Panc1 (cell line): Measurements from ENCODE around the gene CHAC2. TPM values are rescaled to one million over a fixed set of nuclear protein-coding genes. Genes with fewer than 3 reads are reported as not detected.

ENCODE experiments used
- ATAC-seq: fragments of 200-7000 bp; cut with Tn5 transposase; 2 replicates; pipeline ENCODE4 v1.9.1; 2020; ENCODE audit warnings: mild to moderate bottlenecking, moderate library complexity
- BruUV-seq: library from RNA; stranded (reverse); fragments of 400-500 nt; replicated peaks from 2 replicates; lab custom pipeline; 2021; lab: Mats Ljungman, UMichigan
- CTCF ChIA-PET: fragments of 300-600 bp; sonication (Branson Sonifier 250); formaldehyde crosslinking; loops from one replicate; lab custom pipeline; 2022; ENCODE audit warnings: antibody characterized with exemption; lab: Charles Lee
- POLR2A ChIA-PET: fragments of 300-600 bp; sonication (Branson Sonifier 250); formaldehyde crosslinking; loops from one replicate; lab custom pipeline; 2022; ENCODE audit warnings: antibody characterized with exemption; lab: Charles Lee
- DNase-seq: peaks from one replicate; pipeline ENCODE4 v3.0.0-alpha.2; 2010; ENCODE audit warnings: low read depth, low spot score
- H3K27ac ChIP-seq: 2 replicates; pipeline ENCODE4 v1.5.1; 2011; ENCODE audit warnings: mild to moderate bottlenecking, low read length, inconsistent platforms
- H3K27me3 ChIP-seq: fragments of 200-500 bp; sonication (Bioruptor generic); 2 replicates; pipeline ENCODE4 v1.6.0; 2014; ENCODE audit warnings: low read length, inconsistent platforms; ENCODE audit not compliant: control insufficient read depth, insufficient read depth
- H3K36me3 ChIP-seq: fragments of 200-500 bp; sonication (Bioruptor generic); 2 replicates; pipeline ENCODE4 v1.5.1; 2014; ENCODE audit warnings: inconsistent platforms, mild to moderate bottlenecking, low read length, moderate library complexity; ENCODE audit not compliant: control insufficient read depth, insufficient read depth
- H3K4me1 ChIP-seq: 2 replicates; pipeline ENCODE4 v1.5.1; 2011; ENCODE audit warnings: inconsistent platforms, mild to moderate bottlenecking, low read length, moderate library complexity; ENCODE audit not compliant: control insufficient read depth, insufficient read depth
- H3K4me3 ChIP-seq, 2 experiments: 2 replicates each; pipeline ENCODE4 v1.5.1; 2011 to 2012; ENCODE audit warnings: low read depth in 2 of 2, low read length in 2 of 2, mild to moderate bottlenecking in 2 of 2, inconsistent platforms in 1 of 2, moderate library complexity in 1 of 2
- H3K9me3 ChIP-seq: fragments of 200-500 bp; sonication (Bioruptor generic); 2 replicates; pipeline ENCODE4 v1.5.1; 2014; ENCODE audit warnings: low read depth, mild to moderate bottlenecking, inconsistent platforms, low read length, moderate library complexity; ENCODE audit not compliant: control insufficient read depth, insufficient read depth
- CTCF ChIP-seq: fragments of 450-650 bp; IDR thresholded peaks from 2 replicates; pipeline ENCODE4 v1.5.1; 2017; ENCODE audit warnings: mild to moderate bottlenecking
- POLR2AphosphoS5 ChIP-seq: IDR thresholded peaks from 2 replicates; pipeline ENCODE4 v1.6.1; 2012; ENCODE audit warnings: mild to moderate bottlenecking, low read depth, low read length, moderate library complexity
- REST ChIP-seq, 2 experiments: IDR thresholded peaks; 2 replicates each; pipeline ENCODE4 v1.6.1; 2011 to 2012; ENCODE audit warnings: low read depth in 2 of 2, control low read depth in 1 of 2, low read length in 1 of 2, mild to moderate bottlenecking in 1 of 2, moderate library complexity in 1 of 2; ENCODE audit not compliant: insufficient read depth in 1 of 2
- SIN3A ChIP-seq: IDR thresholded peaks from 2 replicates; pipeline ENCODE4 v1.6.1; 2012; ENCODE audit warnings: low read depth, mild to moderate bottlenecking, low read length, moderate library complexity, borderline replicate concordance; ENCODE audit not compliant: insufficient read depth
- TCF7L2 ChIP-seq: IDR thresholded peaks from 2 replicates; pipeline ENCODE4 v1.6.1; 2011; ENCODE audit warnings: mild to moderate bottlenecking, low read depth, low read length, inconsistent platforms
- in situ Hi-C: cut with HindIII; loops from 2 replicates; pipeline ENCODE4 v1.10.0; 2016; ENCODE audit warnings: low sequenced_read_pairs, low pct_unique_long_range_greater_than_20kb
- intact Hi-C: fragments of 100-400 bp; cut with micrococcal nuclease; formaldehyde crosslinking; loops from one replicate; pipeline ENCODE4 v1.10.0; 2022; ENCODE audit not compliant: unreplicated experiment
- total RNA-seq: library from RNA; stranded (reverse); gene quantifications from one replicate; pipeline ENCODE4 v1.2.1, GENCODE V29; 2021; ENCODE audit not compliant: unreplicated experiment

Gene CHAC2
- total RNA-seq, 1 experiment from 2014 or later = 7.6 TPM

- peak; percentile 88 for ATAC-seq
These were observed 588 bp downstream of the CHAC2 start for GRCh38 chr2:53768242-53768542.

GRCh38 chr2:53769318-53769945 is 1.8 kb downstream of the CHAC2 start:
- ChIA-PET CTCF (no interaction called here), POLR2A (no interaction called here)
- Histone ChIP-seq H3K4me3 (no peak overlapping the region), H3K27me3 (no peaks in the 10 kb centered on the region), H3K36me3 (no peaks in the 10 kb centered on the region), H3K9me3 (no peaks in the 10 kb centered on the region), H3K4me1 (peaks cover 12% of the 10 kb centered on the region), H3K27ac (no peak overlapping the region)
- intact Hi-C loops = no loop called here
- DNase-seq = no peak
- no peak for ATAC-seq
- no TSS peak for BruUV-seq
- in situ Hi-C loops = no loop called here
- TF ChIP-seq TCF7L2 (no peak), CTCF (no peak), SIN3A (no peak), POLR2AphosphoS5 (no peak), REST (IDR thresholded peaks at IDR 0.05; ENCODE audit: insufficient read depth in 1 of 2, low read depth in 2 of 2, low read length in 1 of 2) (no peak)

More at GRCh38 chr2:53768242-53768542, 588 bp downstream of the CHAC2 start:
- peak overlapping the region; percentile 90 for H3K27ac ChIP-seq
- H3K9me3 ChIP-seq = no peaks in the 10 kb centered on the region
- H3K4me3 ChIP-seq = peak overlapping the region; percentile 75 to 82
- no peak for DNase-seq
- intact Hi-C loops = no loop called here
- H3K4me1 ChIP-seq = peaks cover 12% of the 10 kb centered on the region
- CTCF ChIA-PET = no interaction called here
- TF ChIP-seq POLR2AphosphoS5 = no peak
- TF ChIP-seq REST (IDR thresholded peaks at IDR 0.05; ENCODE audit: insufficient read depth in 1 of 2, low read depth in 2 of 2, low read length in 1 of 2) = no peak
- no peak for TF ChIP-seq CTCF
- TF ChIP-seq SIN3A = no peak
- no peak for TF ChIP-seq TCF7L2
- BruUV-seq = no TSS peak
- H3K36me3 ChIP-seq = no peaks in the 10 kb centered on the region
- H3K27me3 ChIP-seq = no peaks in the 10 kb centered on the region
- POLR2A ChIA-PET = interaction anchor here (0.6 kb wide), 2 partner anchors 11 to 381 kb away, joined by 3 to 4 read pairs; no protein-coding TSS in a partner anchor
- in situ Hi-C loops = no loop called here
